ENCODE data around the gene FMN1. TPM values are rescaled to one million over a fixed set of nuclear protein-coding genes. Genes with fewer than 3 reads are reported as not detected.

Gene FMN1
- total RNA-seq, 1 experiment from 2014 or later = 3.9 TPM

GRCh38 chr15:32716216-32716914, 478.1 kb downstream of the FMN1 start:
- BruUV-seq (replicated peaks) = no TSS peak
- Histone ChIP-seq H3K4me3 (ENCODE audit: low read depth in 2 of 2, low read length in 2 of 2) (no peak overlapping the region), H3K4me1 (ENCODE audit: control insufficient read depth, insufficient read depth, low read length) (no peaks in the 10 kb centered on the region), H3K9me3 (ENCODE audit: control insufficient read depth, insufficient read depth, low read depth, low read length) (no peaks in the 10 kb centered on the region), H3K27me3 (ENCODE audit: control insufficient read depth, insufficient read depth, low read length) (peaks cover 36% of the 10 kb centered on the region), H3K27ac (ENCODE audit: low read length) (no peak overlapping the region), H3K36me3 (ENCODE audit: control insufficient read depth, insufficient read depth, low read length) (no peaks in the 10 kb centered on the region)
- CTCF ChIA-PET = no interaction called here
- no peak for ATAC-seq
- intact Hi-C loops (cut with micrococcal nuclease; ENCODE audit: unreplicated experiment) = no loop called here
- TF ChIP-seq REST (IDR thresholded peaks at IDR 0.05; ENCODE audit: insufficient read depth in 1 of 2, low read depth in 2 of 2, low read length in 1 of 2) = no peak
- TF ChIP-seq CTCF (IDR thresholded peaks at IDR 0.05) = no peak
- TF ChIP-seq POLR2AphosphoS5 (IDR thresholded peaks at IDR 0.05; ENCODE audit: low read depth, low read length) = no peak
- no peak for TF ChIP-seq TCF7L2 (IDR thresholded peaks at IDR 0.05; ENCODE audit: low read depth, low read length)
- TF ChIP-seq SIN3A (IDR thresholded peaks at IDR 0.05; ENCODE audit: borderline replicate concordance, insufficient read depth, low read depth, low read length) = no peak
- POLR2A ChIA-PET = no interaction called here
- in situ Hi-C loops (cut with HindIII; ENCODE audit: low pct_unique_long_range_greater_than_20kb, low sequenced_read_pairs) = no loop called here
- DNase-seq (ENCODE audit: low read depth, low spot score) = no peak

Other genes starting within 250 kb of the FMN1 start
- not detected for gene RYR3, start 116.3 kb upstream of the FMN1 start, total RNA-seq (2021; ENCODE audit: unreplicated experiment)